K562 (cell line): ENCODE data around the gene VSTM5. TPM values are rescaled to one million over a fixed set of nuclear protein-coding genes. Genes with fewer than 3 reads are reported as not detected.
"Not testable (repeated sequence)": the region's sequence is repeated elsewhere in the genome, so short reads cannot be mapped to it uniquely, and the experiment has no call there.

Source experiments
- ATAC-seq: fragments of 200-7000 bp; cut with Tn5 transposase; 3 replicates; pipeline ENCODE4 v1.9.1; 2020; ENCODE audit warnings: moderate library complexity
- BruUV-seq: library from RNA; stranded (reverse); fragments of 400-500 nt; replicated peaks from 2 replicates; lab custom pipeline; 2021; lab: Mats Ljungman, UMichigan
- CTCF ChIA-PET: fragments of 300-600 bp; formaldehyde crosslinking; extraction: SDS; loops from one replicate; lab custom pipeline; 2021; ENCODE audit warnings: low intra/inter-chr PET ratio; lab: Yijun Ruan, JAX
- POLR2A ChIA-PET: fragments of 300-600, 350-650 bp; sonication (Branson Sonifier 250); formaldehyde crosslinking; extraction: SDS; loops from one replicate; lab custom pipeline; 2021; ENCODE audit warnings: antibody characterized with exemption, inconsistent platforms; lab: Yijun Ruan, JAX
- DNase-seq, 4 experiments: peaks; one replicate each; pipeline versions ENCODE4 v3.0.0 to v3.0.0-alpha.2; 2011 to 2018; ENCODE audit warnings: low spot score in 3 of 4, mixed read lengths in 3 of 4; ENCODE audit errors: extremely low read depth in 1 of 4
- FAIRE-seq: peaks from 2 replicates; lab custom pipeline; 2011; peaks lifted over from hg19 to GRCh38; lab: Jason Lieb, UNC
- H2AFZ ChIP-seq: 2 replicates; pipeline ENCODE4 v1.6.0; 2011; ENCODE audit warnings: low read depth, low read length, control low read depth, inconsistent platforms
- H3K27ac ChIP-seq: fragments of 200-600 bp; 3 replicates; pipeline ENCODE4 v1.8.0; 2011; ENCODE audit warnings: low read depth, mild to moderate bottlenecking, control low read depth, inconsistent platforms, low read length, moderate library complexity, mixed read lengths; ENCODE audit errors: extremely low read depth
- H3K27me3 ChIP-seq, 2 experiments: fragments of 300-600 bp in 1 of 2; 2 replicates in 1 of 2; 3 replicates in 1 of 2; pipeline versions ENCODE4 v1.6.0 to v1.8.0; 2011; ENCODE audit warnings: inconsistent platforms in 2 of 2, low read length in 2 of 2, mild to moderate bottlenecking in 1 of 2, mixed read lengths in 1 of 2, moderate library complexity in 1 of 2; ENCODE audit not compliant: control insufficient read depth in 2 of 2, insufficient read depth in 2 of 2
- H3K36me3 ChIP-seq: fragments of 300-600 bp; 3 replicates; pipeline ENCODE4 v1.8.0; 2011; ENCODE audit warnings: mild to moderate bottlenecking, low read length, inconsistent platforms; ENCODE audit not compliant: control insufficient read depth, insufficient read depth
- H3K4me1 ChIP-seq, 2 experiments: fragments of 200-600 bp in 1 of 2; replicated peaks in 1 of 2; 2 replicates in 1 of 2; 3 replicates in 1 of 2; pipeline versions ENCODE4 v1.5.1 to v1.8.0; 2011; ENCODE audit warnings: inconsistent platforms in 2 of 2, low read length in 2 of 2, mild to moderate bottlenecking in 1 of 2, mixed read lengths in 1 of 2, moderate library complexity in 1 of 2; ENCODE audit not compliant: control insufficient read depth in 2 of 2, insufficient read depth in 2 of 2
- H3K4me2 ChIP-seq: 2 replicates; pipeline ENCODE4 v1.6.1; 2011; ENCODE audit warnings: low read length, control low read depth, inconsistent platforms, mixed read lengths; ENCODE audit not compliant: insufficient read depth
- H3K4me3 ChIP-seq: fragments of 200-600 bp; sonication (generic), shearing (Covaris generic); 2 replicates; pipeline ENCODE4 v1.5.1; 2016; ENCODE audit warnings: control low read depth, inconsistent platforms
- H3K79me2 ChIP-seq: fragments of 200-600 bp; 3 replicates; pipeline ENCODE4 v1.8.0; 2011; ENCODE audit warnings: low read length, inconsistent platforms; ENCODE audit not compliant: control insufficient read depth, insufficient read depth
- H3K9ac ChIP-seq, 2 experiments: 2 replicates each; pipeline versions ENCODE4 v1.6.0 to v1.6.1; 2011; ENCODE audit warnings: low read depth in 2 of 2, low read length in 2 of 2, control low read depth in 1 of 2, inconsistent platforms in 1 of 2, mild to moderate bottlenecking in 1 of 2, mixed read lengths in 1 of 2; ENCODE audit not compliant: insufficient read depth in 1 of 2
- H3K9me1 ChIP-seq: one replicate; pipeline ENCODE4 v1.6.0; 2011; ENCODE audit warnings: inconsistent platforms, mild to moderate bottlenecking, low read length, moderate library complexity; ENCODE audit not compliant: control insufficient read depth, insufficient read depth
- H3K9me3 ChIP-seq: replicated peaks from 2 replicates; pipeline ENCODE4 v1.5.1; 2011; ENCODE audit warnings: low read depth, low read length, inconsistent platforms; ENCODE audit not compliant: control insufficient read depth, insufficient read depth
- H4K20me1 ChIP-seq: replicated peaks from 2 replicates; pipeline ENCODE4 v1.6.1; 2011; ENCODE audit warnings: low read length, inconsistent platforms, mixed read lengths; ENCODE audit not compliant: control insufficient read depth, insufficient read depth
- ARID1B ChIP-seq: fragments of 450-650 bp; IDR thresholded peaks from 2 replicates; pipeline ENCODE4 v1.6.1; 2016; ENCODE audit warnings: antibody characterized with exemption, mild to moderate bottlenecking, inconsistent platforms
- ARID2 ChIP-seq: fragments of 450-650 bp; IDR thresholded peaks from 2 replicates; pipeline ENCODE4 v1.6.1; 2017; ENCODE audit warnings: antibody characterized with exemption, mild to moderate bottlenecking
- CTCF ChIP-seq, 3 experiments: IDR thresholded peaks in 2 of 3; conservative IDR thresholded peaks in 1 of 3; 2 replicates each; pipeline ENCODE4 v1.5.1; 2011 to 2012; ENCODE audit warnings: low read length in 3 of 3, mild to moderate bottlenecking in 3 of 3, control low read depth in 2 of 3, improper control_type of control experiment in 1 of 3, inconsistent platforms in 1 of 3, low read depth in 1 of 3, mixed read lengths in 1 of 3, moderate library complexity in 1 of 3; ENCODE audit not compliant: insufficient read depth in 2 of 3
- EGR1 ChIP-seq: fragments of 450-650 bp; conservative IDR thresholded peaks from 2 replicates; pipeline ENCODE4 v1.6.1; 2017; ENCODE audit warnings: mild to moderate bottlenecking
- MAZ ChIP-seq, 2 experiments: fragments of 450-650 bp in 1 of 2; sonication (generic) in 1 of 2; formaldehyde crosslinking; IDR thresholded peaks in 1 of 2; conservative IDR thresholded peaks in 1 of 2; 2 replicates each; pipeline versions ENCODE4 v1.4.0 to v1.5.0; 2020; ENCODE audit warnings: mild to moderate bottlenecking in 1 of 2, missing genetic modification reagents in 1 of 2
- NFIC ChIP-seq: fragments of 450-650 bp; IDR thresholded peaks from 2 replicates; pipeline ENCODE4 v1.6.1; 2017; ENCODE audit warnings: mild to moderate bottlenecking, inconsistent platforms
- PHF21A ChIP-seq: fragments of 450-650 bp; IDR thresholded peaks from 2 replicates; pipeline ENCODE4 v1.6.1; 2017; ENCODE audit warnings: low read depth, borderline replicate concordance
- RAD21 ChIP-seq, 2 experiments: fragments of 250-450 bp in 1 of 2; fragments of 450-650 bp in 1 of 2; sonication (Bioruptor Pico) in 1 of 2; formaldehyde crosslinking in 1 of 2; IDR thresholded peaks in 1 of 2; conservative IDR thresholded peaks in 1 of 2; 2 replicates each; pipeline versions ENCODE4 v1.4.0 to v1.8.0; 2020 to 2022; ENCODE audit warnings: mild to moderate bottlenecking in 2 of 2, moderate library complexity in 1 of 2
- SMARCA4 ChIP-seq: fragments of 450-650 bp; IDR thresholded peaks from 2 replicates; pipeline ENCODE4 v1.6.1; 2016
- SMC3 ChIP-seq: conservative IDR thresholded peaks from 2 replicates; pipeline ENCODE4 v1.6.1; 2011; ENCODE audit warnings: low read depth, low read length, improper control_type of control experiment; ENCODE audit not compliant: insufficient read depth
- VEZF1 ChIP-seq: fragments of 200-800 bp; sonication (Bioruptor generic); IDR thresholded peaks from 2 replicates; pipeline ENCODE4 v1.6.1; 2017; ENCODE audit warnings: missing genetic modification characterization, missing compliant biosample characterization
- YY1 ChIP-seq, 3 experiments: IDR thresholded peaks; 2 replicates each; pipeline ENCODE4 v1.6.1; 2011; ENCODE audit warnings: low read length in 2 of 3, mild to moderate bottlenecking in 2 of 3, moderate library complexity in 2 of 3, borderline replicate concordance in 1 of 3, control low read depth in 1 of 3, low read depth in 1 of 3; ENCODE audit not compliant: insufficient read depth in 3 of 3, insufficient replicate concordance in 2 of 3, control insufficient read depth in 1 of 3, insufficient read length in 1 of 3; ENCODE audit errors: extremely low read depth in 1 of 3
- ZEB2 ChIP-seq: fragments of 450-650 bp; IDR thresholded peaks from 2 replicates; pipeline ENCODE4 v1.6.1; 2016
- WGBS: fragments of 100-300 bp; shearing (Covaris generic); methylation state at CpG from one replicate; pipeline ENCODE4 v1.1.6; 2016; ENCODE audit warnings: low coverage, mixed read lengths; ENCODE audit not compliant: insufficient coverage; ENCODE audit errors: missing lambda C conversion rate; 5-methylcytosine and 5-hydroxymethylcytosine counted together
- in situ Hi-C: fragments of 300-500 bp; cut with MboI; formaldehyde crosslinking; loops from 4 replicates; pipeline ENCODE4 v1.15.0; 2018; ENCODE audit warnings: inconsistent platforms, mixed read lengths
- intact Hi-C: fragments of 100-400 bp; cut with micrococcal nuclease; formaldehyde crosslinking; loops from 2 replicates; pipeline ENCODE4 v1.14.2; 2022
- polyA plus RNA-seq, 8 experiments: library from polyadenylated mRNA; depleted of rRNA in 4 of 8; stranded (reverse) in 5 of 8; unstranded in 3 of 8; fragments of >200 nt; fragmentation: Nextera tagmentation in 2 of 8; fragmentation: Illumina TruSeq in 1 of 8; extraction: Ambion mirVana in 2 of 8; extraction: Trizol in 1 of 8; gene quantifications; 2 replicates each; pipeline versions ENCODE4 v1.2.1 to v1.2.3, GENCODE V29; 2011 to 2014; ENCODE audit warnings: inconsistent platforms in 1 of 8, missing spikeins in 1 of 8
- total RNA-seq, 7 experiments: library from RNA; depleted of rRNA in 6 of 7; stranded (reverse); fragments of >200 nt in 6 of 7; fragmentation: Illumina TruSeq in 2 of 7; extraction: Trizol in 2 of 7; gene quantifications; 2 replicates each; pipeline versions ENCODE4 v1.2.1 to v1.2.3, GENCODE V29; 2011 to 2021; ENCODE audit warnings: low replicate concordance in 1 of 7
- TF ChIP-seq, protein P1 (sequence below): IDR thresholded peaks from 2 replicates; pipeline ENCODE4 v1.6.1; 2011; ENCODE audit warnings: borderline replicate concordance, low read depth, mild to moderate bottlenecking, moderate library complexity, low read length; ENCODE audit not compliant: insufficient read depth, poor library complexity, severe bottlenecking

Gene VSTM5
- total and polyA plus RNA-seq, 9 of the 15 experiments (the other 6 are each of a cell fraction or from before 2014, with no cell fraction given) = 0.01 TPM; not detected in 8

DNA sequence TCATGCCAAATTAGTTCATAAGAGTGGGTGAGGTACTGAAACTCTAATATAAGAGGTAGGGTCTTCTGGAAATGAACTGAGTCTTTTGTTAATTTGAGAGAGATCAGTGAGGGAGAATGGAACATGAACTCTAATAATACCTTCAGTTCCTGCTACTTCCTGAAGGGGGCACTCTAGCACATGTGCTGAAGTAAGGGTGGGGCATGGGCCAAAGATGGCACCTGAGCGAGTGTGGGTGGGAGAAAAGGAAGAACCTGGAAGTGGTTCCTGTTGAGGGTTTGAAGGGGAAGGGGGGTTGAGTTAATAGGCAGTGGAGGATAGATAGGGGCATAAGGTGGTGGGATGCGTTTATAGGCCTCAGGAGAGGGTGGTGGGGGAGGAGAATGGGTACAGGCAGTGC lies 18.0 kb upstream of the VSTM5 start:
- peak; percentile 85 for FAIRE-seq
- H4K20me1 ChIP-seq, H3K9me1 ChIP-seq, H3K79me2 ChIP-seq, intact Hi-C loops, H3K4me2 ChIP-seq, H3K9me3 ChIP-seq, H3K9ac ChIP-seq, H3K4me1 ChIP-seq, in situ Hi-C loops, H2AFZ ChIP-seq, H3K27ac ChIP-seq, CTCF ChIA-PET, POLR2A ChIA-PET, BruUV-seq, H3K27me3 ChIP-seq, H3K4me3 ChIP-seq, H3K36me3 ChIP-seq: not testable (repeated sequence)
- TF ChIP-seq RAD21 (CRISPR knock-in tag; conservative IDR thresholded peaks at IDR 0.05 in 1 of 2, IDR thresholded peaks at IDR 0.05 in 1 of 2) (peak in 1 of 2 experiments; percentile 56; a peak in 2 of 4 replicates), CTCF (IDR thresholded peaks at IDR 0.05 in 2 of 3, conservative IDR thresholded peaks at IDR 0.05 in 1 of 3; ENCODE audit: insufficient read depth in 2 of 3, low read depth in 1 of 3, low read length in 3 of 3) (peak; percentile 52 to 69 (median 56)), SMARCA4 (0 out of 2 replicates have a peak, but pooled peaks have one; percentile 20), NFIC (0 out of 2 replicates have a peak, but pooled peaks have one; percentile 17), VEZF1 (CRISPR knock-in tag) (peak; percentile 52), ZEB2 (0 out of 2 replicates have a peak, but pooled peaks have one; percentile 25), PHF21A (0 out of 2 replicates have a peak, but pooled peaks have one; percentile 28), EGR1 (peak; percentile 26; the same call in 1 of the 2 replicates), SMC3 (0 out of 2 replicates have a peak, but pooled peaks have one; percentile 16), YY1 (IDR thresholded peaks at IDR 0.05; ENCODE audit: borderline replicate concordance in 1 of 3, control insufficient read depth in 1 of 3, extremely low read depth in 1 of 3, insufficient read depth in 3 of 3, insufficient read length in 1 of 3, insufficient replicate concordance in 2 of 3, low read depth in 1 of 3, low read length in 2 of 3) (peak in 1 of 3 experiments; percentile 68), ARID1B (peak; percentile 33; the same call in 1 of the 2 replicates), MAZ (CRISPR knock-in tag; conservative IDR thresholded peaks at IDR 0.05 in 1 of 2, IDR thresholded peaks at IDR 0.05 in 1 of 2) (0 out of 4 replicates have a peak, but pooled peaks of 1 of the 2 experiments have one; percentile 27), ARID2 (0 out of 2 replicates have a peak, but pooled peaks have one; percentile 12)
- TF ChIP-seq, protein P1, sequence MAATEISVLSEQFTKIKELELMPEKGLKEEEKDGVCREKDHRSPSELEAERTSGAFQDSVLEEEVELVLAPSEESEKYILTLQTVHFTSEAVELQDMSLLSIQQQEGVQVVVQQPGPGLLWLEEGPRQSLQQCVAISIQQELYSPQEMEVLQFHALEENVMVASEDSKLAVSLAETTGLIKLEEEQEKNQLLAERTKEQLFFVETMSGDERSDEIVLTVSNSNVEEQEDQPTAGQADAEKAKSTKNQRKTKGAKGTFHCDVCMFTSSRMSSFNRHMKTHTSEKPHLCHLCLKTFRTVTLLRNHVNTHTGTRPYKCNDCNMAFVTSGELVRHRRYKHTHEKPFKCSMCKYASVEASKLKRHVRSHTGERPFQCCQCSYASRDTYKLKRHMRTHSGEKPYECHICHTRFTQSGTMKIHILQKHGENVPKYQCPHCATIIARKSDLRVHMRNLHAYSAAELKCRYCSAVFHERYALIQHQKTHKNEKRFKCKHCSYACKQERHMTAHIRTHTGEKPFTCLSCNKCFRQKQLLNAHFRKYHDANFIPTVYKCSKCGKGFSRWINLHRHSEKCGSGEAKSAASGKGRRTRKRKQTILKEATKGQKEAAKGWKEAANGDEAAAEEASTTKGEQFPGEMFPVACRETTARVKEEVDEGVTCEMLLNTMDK = peak; percentile 21
- peak; percentile 36 to 51 (median 40) for DNase-seq
- 23% methylated on average over 2 of the region's 2 CpGs for WGBS
- ATAC-seq = peak; percentile 45
